OCI-LY3 (cell line): Measurements from ENCODE around the gene FBXO2.

ENCODE experiments used
- EZH2phosphoT487 ChIP-seq: fragments of 200-600 bp; shearing (Covaris generic); IDR thresholded peaks from 2 replicates; pipeline ENCODE4 v1.6.1; 2018; ENCODE audit warnings: antibody characterized with exemption, mixed run types, low read depth
- TF ChIP-seq, protein P1 (sequence below): fragments of 200-600, 300-600 bp; sonication (generic); IDR thresholded peaks from 2 replicates; pipeline ENCODE4 v1.5.1; 2014; ENCODE audit warnings: antibody characterized with exemption, low read length, low read depth

DNA sequence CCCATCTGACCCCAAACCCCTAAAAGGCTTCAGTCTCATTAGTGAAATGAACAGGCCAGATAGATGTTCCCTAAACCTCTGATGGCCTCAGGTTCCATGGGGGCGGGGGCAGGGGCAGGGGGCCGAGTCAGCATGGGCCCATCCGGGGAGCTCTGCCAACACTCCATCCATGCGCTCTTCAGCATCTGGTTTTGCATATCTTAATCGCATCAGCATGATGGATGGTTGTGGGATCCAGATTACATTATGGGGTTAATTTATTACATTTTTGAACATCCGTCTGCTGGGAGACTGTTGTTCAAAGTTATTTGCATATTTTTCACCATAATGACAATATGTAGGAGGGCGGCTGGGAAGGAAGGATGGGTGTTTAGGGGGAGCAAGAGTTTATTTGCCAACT lies 29.8 kb upstream of the FBXO2 start:
- TF ChIP-seq, protein P1, sequence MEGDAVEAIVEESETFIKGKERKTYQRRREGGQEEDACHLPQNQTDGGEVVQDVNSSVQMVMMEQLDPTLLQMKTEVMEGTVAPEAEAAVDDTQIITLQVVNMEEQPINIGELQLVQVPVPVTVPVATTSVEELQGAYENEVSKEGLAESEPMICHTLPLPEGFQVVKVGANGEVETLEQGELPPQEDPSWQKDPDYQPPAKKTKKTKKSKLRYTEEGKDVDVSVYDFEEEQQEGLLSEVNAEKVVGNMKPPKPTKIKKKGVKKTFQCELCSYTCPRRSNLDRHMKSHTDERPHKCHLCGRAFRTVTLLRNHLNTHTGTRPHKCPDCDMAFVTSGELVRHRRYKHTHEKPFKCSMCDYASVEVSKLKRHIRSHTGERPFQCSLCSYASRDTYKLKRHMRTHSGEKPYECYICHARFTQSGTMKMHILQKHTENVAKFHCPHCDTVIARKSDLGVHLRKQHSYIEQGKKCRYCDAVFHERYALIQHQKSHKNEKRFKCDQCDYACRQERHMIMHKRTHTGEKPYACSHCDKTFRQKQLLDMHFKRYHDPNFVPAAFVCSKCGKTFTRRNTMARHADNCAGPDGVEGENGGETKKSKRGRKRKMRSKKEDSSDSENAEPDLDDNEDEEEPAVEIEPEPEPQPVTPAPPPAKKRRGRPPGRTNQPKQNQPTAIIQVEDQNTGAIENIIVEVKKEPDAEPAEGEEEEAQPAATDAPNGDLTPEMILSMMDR = no peak
- TF ChIP-seq EZH2phosphoT487 = no peak
